Panc1 (cell line): ENCODE measurements around the gene UTP3. TPM values are rescaled to one million over a fixed set of nuclear protein-coding genes. Genes with fewer than 3 reads are reported as not detected.

Experiments
- ATAC-seq: fragments of 200-7000 bp; cut with Tn5 transposase; 2 replicates; pipeline ENCODE4 v1.9.1; 2020; ENCODE audit warnings: mild to moderate bottlenecking, moderate library complexity
- BruUV-seq: library from RNA; stranded (reverse); fragments of 400-500 nt; replicated peaks from 2 replicates; lab custom pipeline; 2021; lab: Mats Ljungman, UMichigan
- CTCF ChIA-PET: fragments of 300-600 bp; sonication (Branson Sonifier 250); formaldehyde crosslinking; loops from one replicate; lab custom pipeline; 2022; ENCODE audit warnings: antibody characterized with exemption; lab: Charles Lee
- POLR2A ChIA-PET: fragments of 300-600 bp; sonication (Branson Sonifier 250); formaldehyde crosslinking; loops from one replicate; lab custom pipeline; 2022; ENCODE audit warnings: antibody characterized with exemption; lab: Charles Lee
- DNase-seq: peaks from one replicate; pipeline ENCODE4 v3.0.0-alpha.2; 2010; ENCODE audit warnings: low read depth, low spot score
- H3K27ac ChIP-seq: 2 replicates; pipeline ENCODE4 v1.5.1; 2011; ENCODE audit warnings: mild to moderate bottlenecking, low read length, inconsistent platforms
- H3K27me3 ChIP-seq: fragments of 200-500 bp; sonication (Bioruptor generic); 2 replicates; pipeline ENCODE4 v1.6.0; 2014; ENCODE audit warnings: low read length, inconsistent platforms; ENCODE audit not compliant: control insufficient read depth, insufficient read depth
- H3K36me3 ChIP-seq: fragments of 200-500 bp; sonication (Bioruptor generic); 2 replicates; pipeline ENCODE4 v1.5.1; 2014; ENCODE audit warnings: inconsistent platforms, mild to moderate bottlenecking, low read length, moderate library complexity; ENCODE audit not compliant: control insufficient read depth, insufficient read depth
- H3K4me1 ChIP-seq: 2 replicates; pipeline ENCODE4 v1.5.1; 2011; ENCODE audit warnings: inconsistent platforms, mild to moderate bottlenecking, low read length, moderate library complexity; ENCODE audit not compliant: control insufficient read depth, insufficient read depth
- H3K4me3 ChIP-seq, 2 experiments: 2 replicates each; pipeline ENCODE4 v1.5.1; 2011 to 2012; ENCODE audit warnings: low read depth in 2 of 2, low read length in 2 of 2, mild to moderate bottlenecking in 2 of 2, inconsistent platforms in 1 of 2, moderate library complexity in 1 of 2
- H3K9me3 ChIP-seq: fragments of 200-500 bp; sonication (Bioruptor generic); 2 replicates; pipeline ENCODE4 v1.5.1; 2014; ENCODE audit warnings: low read depth, mild to moderate bottlenecking, inconsistent platforms, low read length, moderate library complexity; ENCODE audit not compliant: control insufficient read depth, insufficient read depth
- POLR2AphosphoS5 ChIP-seq: IDR thresholded peaks from 2 replicates; pipeline ENCODE4 v1.6.1; 2012; ENCODE audit warnings: mild to moderate bottlenecking, low read depth, low read length, moderate library complexity
- SIN3A ChIP-seq: IDR thresholded peaks from 2 replicates; pipeline ENCODE4 v1.6.1; 2012; ENCODE audit warnings: low read depth, mild to moderate bottlenecking, low read length, moderate library complexity, borderline replicate concordance; ENCODE audit not compliant: insufficient read depth
- TCF7L2 ChIP-seq: IDR thresholded peaks from 2 replicates; pipeline ENCODE4 v1.6.1; 2011; ENCODE audit warnings: mild to moderate bottlenecking, low read depth, low read length, inconsistent platforms
- in situ Hi-C: cut with HindIII; loops from 2 replicates; pipeline ENCODE4 v1.10.0; 2016; ENCODE audit warnings: low sequenced_read_pairs, low pct_unique_long_range_greater_than_20kb
- intact Hi-C: fragments of 100-400 bp; cut with micrococcal nuclease; formaldehyde crosslinking; loops from one replicate; pipeline ENCODE4 v1.10.0; 2022; ENCODE audit not compliant: unreplicated experiment
- total RNA-seq: library from RNA; stranded (reverse); gene quantifications from one replicate; pipeline ENCODE4 v1.2.1, GENCODE V29; 2021; ENCODE audit not compliant: unreplicated experiment
- TF ChIP-seq, protein P1 (sequence below), 2 experiments: IDR thresholded peaks; 2 replicates each; pipeline ENCODE4 v1.6.1; 2011 to 2012; ENCODE audit warnings: low read depth in 2 of 2, control low read depth in 1 of 2, low read length in 1 of 2, mild to moderate bottlenecking in 1 of 2, moderate library complexity in 1 of 2; ENCODE audit not compliant: insufficient read depth in 1 of 2
- TF ChIP-seq, protein P2 (sequence below): fragments of 450-650 bp; IDR thresholded peaks from 2 replicates; pipeline ENCODE4 v1.5.1; 2017; ENCODE audit warnings: mild to moderate bottlenecking

Gene UTP3
- total RNA-seq, 1 experiment from 2014 or later: 20.6 TPM

DNA sequence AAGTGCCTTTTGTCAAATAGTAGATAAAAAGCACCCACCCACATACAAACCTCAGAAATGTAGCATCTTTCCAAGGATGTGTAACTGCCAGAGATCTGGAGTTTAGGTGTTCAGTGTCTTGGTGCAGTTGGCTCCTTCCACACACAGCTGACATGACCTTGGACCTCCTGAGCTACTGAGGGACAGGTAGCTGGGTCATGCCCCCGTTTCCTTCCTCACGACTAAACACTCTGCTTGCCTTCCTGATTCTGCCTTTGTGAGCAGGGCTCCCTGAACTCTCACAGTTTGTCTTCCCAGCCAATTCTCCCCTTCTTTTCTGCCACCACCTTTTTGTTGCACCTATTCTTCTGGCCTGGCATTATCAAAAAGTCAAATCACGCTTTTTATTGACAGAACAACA, 23.3 kb downstream of the UTP3 start:
- ATAC-seq (no peak), DNase-seq (no peak)
- intact Hi-C loops: no loop called here
- Histone ChIP-seq H3K36me3 (no peaks in the 10 kb centered on the region), H3K27me3 (no peaks in the 10 kb centered on the region), H3K4me3 (no peak overlapping the region), H3K9me3 (no peaks in the 10 kb centered on the region), H3K4me1 (peaks cover 18% of the 10 kb centered on the region), H3K27ac (no peak overlapping the region)
- TF ChIP-seq, protein P1, sequence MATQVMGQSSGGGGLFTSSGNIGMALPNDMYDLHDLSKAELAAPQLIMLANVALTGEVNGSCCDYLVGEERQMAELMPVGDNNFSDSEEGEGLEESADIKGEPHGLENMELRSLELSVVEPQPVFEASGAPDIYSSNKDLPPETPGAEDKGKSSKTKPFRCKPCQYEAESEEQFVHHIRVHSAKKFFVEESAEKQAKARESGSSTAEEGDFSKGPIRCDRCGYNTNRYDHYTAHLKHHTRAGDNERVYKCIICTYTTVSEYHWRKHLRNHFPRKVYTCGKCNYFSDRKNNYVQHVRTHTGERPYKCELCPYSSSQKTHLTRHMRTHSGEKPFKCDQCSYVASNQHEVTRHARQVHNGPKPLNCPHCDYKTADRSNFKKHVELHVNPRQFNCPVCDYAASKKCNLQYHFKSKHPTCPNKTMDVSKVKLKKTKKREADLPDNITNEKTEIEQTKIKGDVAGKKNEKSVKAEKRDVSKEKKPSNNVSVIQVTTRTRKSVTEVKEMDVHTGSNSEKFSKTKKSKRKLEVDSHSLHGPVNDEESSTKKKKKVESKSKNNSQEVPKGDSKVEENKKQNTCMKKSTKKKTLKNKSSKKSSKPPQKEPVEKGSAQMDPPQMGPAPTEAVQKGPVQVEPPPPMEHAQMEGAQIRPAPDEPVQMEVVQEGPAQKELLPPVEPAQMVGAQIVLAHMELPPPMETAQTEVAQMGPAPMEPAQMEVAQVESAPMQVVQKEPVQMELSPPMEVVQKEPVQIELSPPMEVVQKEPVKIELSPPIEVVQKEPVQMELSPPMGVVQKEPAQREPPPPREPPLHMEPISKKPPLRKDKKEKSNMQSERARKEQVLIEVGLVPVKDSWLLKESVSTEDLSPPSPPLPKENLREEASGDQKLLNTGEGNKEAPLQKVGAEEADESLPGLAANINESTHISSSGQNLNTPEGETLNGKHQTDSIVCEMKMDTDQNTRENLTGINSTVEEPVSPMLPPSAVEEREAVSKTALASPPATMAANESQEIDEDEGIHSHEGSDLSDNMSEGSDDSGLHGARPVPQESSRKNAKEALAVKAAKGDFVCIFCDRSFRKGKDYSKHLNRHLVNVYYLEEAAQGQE (IDR thresholded peaks at IDR 0.05; ENCODE audit: insufficient read depth in 1 of 2, low read depth in 2 of 2, low read length in 1 of 2): no peak
- TF ChIP-seq, protein P2, sequence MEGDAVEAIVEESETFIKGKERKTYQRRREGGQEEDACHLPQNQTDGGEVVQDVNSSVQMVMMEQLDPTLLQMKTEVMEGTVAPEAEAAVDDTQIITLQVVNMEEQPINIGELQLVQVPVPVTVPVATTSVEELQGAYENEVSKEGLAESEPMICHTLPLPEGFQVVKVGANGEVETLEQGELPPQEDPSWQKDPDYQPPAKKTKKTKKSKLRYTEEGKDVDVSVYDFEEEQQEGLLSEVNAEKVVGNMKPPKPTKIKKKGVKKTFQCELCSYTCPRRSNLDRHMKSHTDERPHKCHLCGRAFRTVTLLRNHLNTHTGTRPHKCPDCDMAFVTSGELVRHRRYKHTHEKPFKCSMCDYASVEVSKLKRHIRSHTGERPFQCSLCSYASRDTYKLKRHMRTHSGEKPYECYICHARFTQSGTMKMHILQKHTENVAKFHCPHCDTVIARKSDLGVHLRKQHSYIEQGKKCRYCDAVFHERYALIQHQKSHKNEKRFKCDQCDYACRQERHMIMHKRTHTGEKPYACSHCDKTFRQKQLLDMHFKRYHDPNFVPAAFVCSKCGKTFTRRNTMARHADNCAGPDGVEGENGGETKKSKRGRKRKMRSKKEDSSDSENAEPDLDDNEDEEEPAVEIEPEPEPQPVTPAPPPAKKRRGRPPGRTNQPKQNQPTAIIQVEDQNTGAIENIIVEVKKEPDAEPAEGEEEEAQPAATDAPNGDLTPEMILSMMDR: no peak
- TF ChIP-seq POLR2AphosphoS5 (no peak), SIN3A (no peak), TCF7L2 (no peak)
- ChIA-PET POLR2A (no interaction called here), CTCF (no interaction called here)
- no TSS peak for BruUV-seq
- in situ Hi-C loops: no loop called here

DNA sequence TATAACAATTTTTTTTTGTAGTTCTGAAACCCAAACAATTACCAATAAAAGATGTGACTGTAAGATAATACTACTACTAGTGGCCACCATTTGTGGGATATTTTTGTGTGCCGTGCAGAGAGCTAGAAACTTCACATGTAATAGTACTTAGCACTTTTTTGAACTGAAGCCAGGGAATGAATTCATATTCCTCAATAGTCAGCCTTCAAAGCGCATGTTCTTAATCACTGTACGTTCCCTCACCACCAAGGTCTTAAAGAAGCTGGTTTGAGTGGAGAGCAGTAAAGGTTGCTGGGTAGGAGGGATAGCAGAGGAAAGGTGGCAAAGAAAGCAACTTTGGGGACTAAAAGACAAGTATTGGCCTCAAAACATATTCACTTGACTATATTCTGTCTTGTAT, 23.8 kb downstream of the UTP3 start:
- intact Hi-C loops: no loop called here

More for the DNA sequence above, 23.8 kb downstream of the UTP3 start:
- in situ Hi-C loops: no loop called here
- Histone ChIP-seq H3K4me1 (peaks cover 12% of the 10 kb centered on the region), H3K36me3 (no peaks in the 10 kb centered on the region), H3K9me3 (no peaks in the 10 kb centered on the region), H3K4me3 (no peak overlapping the region), H3K27ac (no peak overlapping the region), H3K27me3 (no peaks in the 10 kb centered on the region)
- DNase-seq: no peak
- BruUV-seq: no TSS peak
- ChIA-PET CTCF (no interaction called here), POLR2A (interaction anchor here (0.7 kb wide), 1 partner anchor 10 kb away, joined by 5 read pairs; the partner anchor contains the start of gene RUFY3)
- TF ChIP-seq TCF7L2 (no peak), POLR2AphosphoS5 (no peak), SIN3A (no peak)
- TF ChIP-seq, protein P2: no peak
- TF ChIP-seq, protein P1 (IDR thresholded peaks at IDR 0.05; ENCODE audit: insufficient read depth in 1 of 2, low read depth in 2 of 2, low read length in 1 of 2): no peak
- ATAC-seq: no peak
